OCI-LY3 (cell line): Measurements from ENCODE around the gene IQCM.

ENCODE experiments used
- EZH2phosphoT487 ChIP-seq: fragments of 200-600 bp; shearing (Covaris generic); IDR thresholded peaks from 2 replicates; pipeline ENCODE4 v1.6.1; 2018; ENCODE audit warnings: antibody characterized with exemption, mixed run types, low read depth
- TF ChIP-seq, protein P1 (sequence below): fragments of 200-600, 300-600 bp; sonication (generic); IDR thresholded peaks from 2 replicates; pipeline ENCODE4 v1.5.1; 2014; ENCODE audit warnings: antibody characterized with exemption, low read length, low read depth

DNA sequence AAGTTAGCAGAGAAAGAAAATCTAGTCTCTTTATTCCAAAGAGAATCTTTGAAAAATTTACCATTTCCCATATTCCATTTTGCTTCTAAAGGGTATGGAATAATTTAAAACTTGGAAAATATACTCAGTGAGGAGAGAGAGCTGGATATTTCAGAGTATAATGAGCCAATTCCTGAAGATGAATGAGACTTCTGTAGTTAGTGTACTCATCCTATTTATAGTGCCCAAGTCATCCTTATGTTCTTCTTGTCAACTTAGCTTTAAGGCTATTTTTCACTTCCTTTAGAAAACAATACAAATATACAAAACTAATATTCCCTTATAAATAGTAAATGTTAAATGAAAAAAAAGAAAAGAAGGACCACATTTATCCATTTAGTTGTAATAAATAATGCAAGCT is 302.6 kb downstream of the IQCM start:
- TF ChIP-seq, protein P1, sequence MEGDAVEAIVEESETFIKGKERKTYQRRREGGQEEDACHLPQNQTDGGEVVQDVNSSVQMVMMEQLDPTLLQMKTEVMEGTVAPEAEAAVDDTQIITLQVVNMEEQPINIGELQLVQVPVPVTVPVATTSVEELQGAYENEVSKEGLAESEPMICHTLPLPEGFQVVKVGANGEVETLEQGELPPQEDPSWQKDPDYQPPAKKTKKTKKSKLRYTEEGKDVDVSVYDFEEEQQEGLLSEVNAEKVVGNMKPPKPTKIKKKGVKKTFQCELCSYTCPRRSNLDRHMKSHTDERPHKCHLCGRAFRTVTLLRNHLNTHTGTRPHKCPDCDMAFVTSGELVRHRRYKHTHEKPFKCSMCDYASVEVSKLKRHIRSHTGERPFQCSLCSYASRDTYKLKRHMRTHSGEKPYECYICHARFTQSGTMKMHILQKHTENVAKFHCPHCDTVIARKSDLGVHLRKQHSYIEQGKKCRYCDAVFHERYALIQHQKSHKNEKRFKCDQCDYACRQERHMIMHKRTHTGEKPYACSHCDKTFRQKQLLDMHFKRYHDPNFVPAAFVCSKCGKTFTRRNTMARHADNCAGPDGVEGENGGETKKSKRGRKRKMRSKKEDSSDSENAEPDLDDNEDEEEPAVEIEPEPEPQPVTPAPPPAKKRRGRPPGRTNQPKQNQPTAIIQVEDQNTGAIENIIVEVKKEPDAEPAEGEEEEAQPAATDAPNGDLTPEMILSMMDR: no peak
- no peak for TF ChIP-seq EZH2phosphoT487
